A673 (cell line): Measurements from ENCODE around the gene GSTM3. TPM values are rescaled to one million over a fixed set of nuclear protein-coding genes. Genes with fewer than 3 reads are reported as not detected.

Experiments
- BruUV-seq: library from RNA; stranded (reverse); fragments of 400-500 nt; replicated peaks from 2 replicates; lab custom pipeline; 2021; lab: Mats Ljungman, UMichigan
- CTCF ChIA-PET: fragments of 300-600 bp; sonication (Branson Sonifier 250); formaldehyde crosslinking; loops from one replicate; lab custom pipeline; 2022; ENCODE audit warnings: antibody characterized with exemption; lab: Charles Lee
- POLR2A ChIA-PET: fragments of 300-600 bp; sonication (Branson Sonifier 250); formaldehyde crosslinking; loops from one replicate; lab custom pipeline; 2022; ENCODE audit warnings: antibody characterized with exemption; ENCODE audit not compliant: low non-redundant PET; lab: Charles Lee
- DNase-seq: peaks from one replicate; pipeline ENCODE4 v3.0.0-alpha.2; 2015; ENCODE audit warnings: low spot score
- H3K27ac ChIP-seq: fragments of 200-600 bp; sonication (generic); 2 replicates; pipeline ENCODE4 v1.5.1; 2016; ENCODE audit warnings: mixed run types, low read depth, mild to moderate bottlenecking, mixed read lengths, antibody characterized with exemption, low read length; ENCODE audit not compliant: poor library complexity, severe bottlenecking
- H3K27me3 ChIP-seq: fragments of 200-600 bp; sonication (generic); replicated peaks from 2 replicates; pipeline ENCODE4 v1.6.1; 2017; ENCODE audit warnings: mixed run types, low read depth, mild to moderate bottlenecking, mixed read lengths, antibody characterized with exemption, low read length; ENCODE audit not compliant: insufficient read depth, poor library complexity
- H3K36me3 ChIP-seq: fragments of 200-600 bp; sonication (generic); 2 replicates; pipeline ENCODE4 v1.6.1; 2016; ENCODE audit warnings: mixed run types, mild to moderate bottlenecking, mixed read lengths, antibody characterized with exemption, low read length; ENCODE audit not compliant: insufficient read depth, poor library complexity, severe bottlenecking
- H3K4me1 ChIP-seq: fragments of 200-600 bp; sonication (generic); 2 replicates; pipeline ENCODE4 v1.6.1; 2017; ENCODE audit warnings: mixed run types, mild to moderate bottlenecking, mixed read lengths, antibody characterized with exemption, low read length; ENCODE audit not compliant: insufficient read depth, poor library complexity, severe bottlenecking
- H3K4me3 ChIP-seq: fragments of 200-600 bp; sonication (generic); 2 replicates; pipeline ENCODE4 v1.5.1; 2016; ENCODE audit warnings: low read depth, mixed run types, mild to moderate bottlenecking, mixed read lengths, low read length; ENCODE audit not compliant: poor library complexity, severe bottlenecking
- H3K9me3 ChIP-seq: fragments of 200-600 bp; sonication (generic); 2 replicates; pipeline ENCODE4 v1.6.1; 2016; ENCODE audit warnings: mixed run types, low read depth, mild to moderate bottlenecking, mixed read lengths, antibody characterized with exemption, low read length; ENCODE audit not compliant: poor library complexity, severe bottlenecking
- EZH2 ChIP-seq: fragments of 200-600 bp; sonication (generic); IDR thresholded peaks from 2 replicates; pipeline ENCODE4 v1.6.1; 2017; ENCODE audit warnings: borderline replicate concordance, low read depth, mild to moderate bottlenecking, mixed read lengths, antibody characterized with exemption, low read length; ENCODE audit not compliant: poor library complexity, severe bottlenecking
- intact Hi-C: fragments of 100-400 bp; cut with micrococcal nuclease; formaldehyde crosslinking; loops from one replicate; pipeline ENCODE4 v1.10.0; 2022; ENCODE audit not compliant: unreplicated experiment
- total RNA-seq: library from RNA; stranded (reverse); gene quantifications from 2 replicates; pipeline ENCODE4 v1.2.3, GENCODE V29; 2021
- TF ChIP-seq, protein P1 (sequence below): fragments of 300-800, 200-600 bp; sonication (generic); conservative IDR thresholded peaks from 2 replicates; pipeline ENCODE4 v1.5.1; 2017; ENCODE audit warnings: low read depth, mild to moderate bottlenecking, antibody characterized with exemption, low read length, moderate library complexity, mixed read lengths

The GSTM3 gene
- total RNA-seq, 1 experiment from 2014 or later: 72.2 TPM

DNA sequence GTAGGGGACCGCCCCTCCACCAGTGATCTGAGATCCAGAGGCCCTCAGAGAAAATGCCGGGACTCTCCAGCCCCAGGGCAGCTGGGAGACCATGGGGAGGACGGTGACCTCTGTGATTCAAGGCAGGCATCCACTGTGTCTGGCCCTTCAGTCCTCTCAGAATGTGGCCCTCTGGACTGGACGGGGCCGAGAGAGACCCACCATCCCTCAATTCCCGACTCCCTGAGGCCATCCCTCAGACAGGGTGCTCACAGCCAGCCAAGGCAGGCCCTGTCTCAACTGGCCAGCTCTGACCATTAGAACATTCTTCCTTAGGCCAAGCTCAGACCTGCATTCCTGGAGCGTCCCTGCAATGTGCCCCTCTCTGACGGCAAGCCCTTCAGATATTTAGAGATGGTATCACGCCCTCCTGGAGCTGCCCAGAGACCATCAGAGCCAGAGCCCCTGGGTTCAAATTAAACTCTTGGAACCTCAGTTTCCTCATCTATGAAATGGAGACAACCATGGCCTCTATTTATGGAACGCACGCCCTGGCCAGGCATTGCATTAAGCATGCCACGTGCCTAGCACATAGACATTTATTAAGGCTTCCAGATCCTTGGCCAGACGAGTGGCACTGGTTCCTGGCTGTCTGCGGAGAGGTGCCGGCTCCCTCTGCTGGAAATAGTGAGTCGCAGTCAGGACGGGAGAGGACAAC, 32.5 kb upstream of the GSTM3 start:
- Histone ChIP-seq H3K4me1 (peaks cover 7% of the 10 kb centered on the region), H3K9me3 (no peaks in the 10 kb centered on the region), H3K4me3 (no peak overlapping the region), H3K27me3 (no peaks in the 10 kb centered on the region), H3K36me3 (no peaks in the 10 kb centered on the region), H3K27ac (no peak overlapping the region)
- ChIA-PET CTCF (interaction anchor here (0.7 to 3.5 kb wide), 5 partner anchors 124 to 227 kb away, joined by 3 to 36 read pairs (median 6); partner anchors contain the start of gene GNAI3), POLR2A (no interaction called here)
- DNase-seq: peak; percentile 95
- BruUV-seq: no TSS peak
- intact Hi-C loops: loop anchor here (1.0 to 10.0 kb wide), 4 partner anchors 131 to 341 kb away; partner anchors contain the start of gene UBL4B
- TF ChIP-seq, protein P1, sequence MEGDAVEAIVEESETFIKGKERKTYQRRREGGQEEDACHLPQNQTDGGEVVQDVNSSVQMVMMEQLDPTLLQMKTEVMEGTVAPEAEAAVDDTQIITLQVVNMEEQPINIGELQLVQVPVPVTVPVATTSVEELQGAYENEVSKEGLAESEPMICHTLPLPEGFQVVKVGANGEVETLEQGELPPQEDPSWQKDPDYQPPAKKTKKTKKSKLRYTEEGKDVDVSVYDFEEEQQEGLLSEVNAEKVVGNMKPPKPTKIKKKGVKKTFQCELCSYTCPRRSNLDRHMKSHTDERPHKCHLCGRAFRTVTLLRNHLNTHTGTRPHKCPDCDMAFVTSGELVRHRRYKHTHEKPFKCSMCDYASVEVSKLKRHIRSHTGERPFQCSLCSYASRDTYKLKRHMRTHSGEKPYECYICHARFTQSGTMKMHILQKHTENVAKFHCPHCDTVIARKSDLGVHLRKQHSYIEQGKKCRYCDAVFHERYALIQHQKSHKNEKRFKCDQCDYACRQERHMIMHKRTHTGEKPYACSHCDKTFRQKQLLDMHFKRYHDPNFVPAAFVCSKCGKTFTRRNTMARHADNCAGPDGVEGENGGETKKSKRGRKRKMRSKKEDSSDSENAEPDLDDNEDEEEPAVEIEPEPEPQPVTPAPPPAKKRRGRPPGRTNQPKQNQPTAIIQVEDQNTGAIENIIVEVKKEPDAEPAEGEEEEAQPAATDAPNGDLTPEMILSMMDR: peak; percentile 97
- TF ChIP-seq EZH2: no peak

DNA sequence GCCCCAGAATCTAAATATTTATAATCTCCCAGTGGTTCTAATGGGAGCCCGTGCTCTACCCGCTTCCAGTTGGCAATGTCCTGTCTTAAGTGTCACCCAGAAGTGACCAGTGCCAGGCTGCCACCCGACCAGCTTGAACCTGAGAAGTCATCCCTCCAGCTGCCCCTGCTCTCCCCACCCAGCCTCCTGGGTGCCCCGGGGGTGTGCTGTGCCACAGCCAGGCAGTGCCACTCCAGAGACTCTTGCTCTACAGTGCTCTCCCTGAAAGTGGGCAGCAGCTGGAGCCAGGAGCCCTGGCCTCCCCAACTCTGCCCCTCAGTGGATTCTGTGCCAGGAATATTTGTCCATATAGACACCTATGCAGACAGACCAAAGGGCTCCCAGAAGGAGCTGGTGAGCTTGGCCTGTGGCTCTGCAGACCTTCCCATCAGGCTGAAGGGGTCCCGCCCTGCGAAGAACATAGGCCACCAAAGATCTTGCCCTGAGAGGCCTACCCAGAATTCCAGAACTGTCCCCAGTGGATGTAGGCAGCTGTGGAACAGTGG, 31.9 kb upstream of the GSTM3 start:
- intact Hi-C loops: loop anchor here (1.0 to 10.0 kb wide), 4 partner anchors 130 to 342 kb away; partner anchors contain the start of gene UBL4B
- no peaks in the 10 kb centered on the region for H3K9me3 ChIP-seq
- TF ChIP-seq, protein P1: no peak
- no peak for TF ChIP-seq EZH2
- no peaks in the 10 kb centered on the region for H3K27me3 ChIP-seq
- H3K27ac ChIP-seq: no peak overlapping the region
- H3K4me3 ChIP-seq: no peak overlapping the region
- POLR2A ChIA-PET: no interaction called here
- CTCF ChIA-PET: interaction anchor here (0.7 to 3.5 kb wide), 4 partner anchors 123 to 227 kb away, joined by 3 to 23 read pairs (median 6); partner anchors contain the start of gene GNAI3
- DNase-seq: no peak
- no TSS peak for BruUV-seq
- H3K36me3 ChIP-seq: no peaks in the 10 kb centered on the region
- peaks cover 7% of the 10 kb centered on the region for H3K4me1 ChIP-seq

DNA sequence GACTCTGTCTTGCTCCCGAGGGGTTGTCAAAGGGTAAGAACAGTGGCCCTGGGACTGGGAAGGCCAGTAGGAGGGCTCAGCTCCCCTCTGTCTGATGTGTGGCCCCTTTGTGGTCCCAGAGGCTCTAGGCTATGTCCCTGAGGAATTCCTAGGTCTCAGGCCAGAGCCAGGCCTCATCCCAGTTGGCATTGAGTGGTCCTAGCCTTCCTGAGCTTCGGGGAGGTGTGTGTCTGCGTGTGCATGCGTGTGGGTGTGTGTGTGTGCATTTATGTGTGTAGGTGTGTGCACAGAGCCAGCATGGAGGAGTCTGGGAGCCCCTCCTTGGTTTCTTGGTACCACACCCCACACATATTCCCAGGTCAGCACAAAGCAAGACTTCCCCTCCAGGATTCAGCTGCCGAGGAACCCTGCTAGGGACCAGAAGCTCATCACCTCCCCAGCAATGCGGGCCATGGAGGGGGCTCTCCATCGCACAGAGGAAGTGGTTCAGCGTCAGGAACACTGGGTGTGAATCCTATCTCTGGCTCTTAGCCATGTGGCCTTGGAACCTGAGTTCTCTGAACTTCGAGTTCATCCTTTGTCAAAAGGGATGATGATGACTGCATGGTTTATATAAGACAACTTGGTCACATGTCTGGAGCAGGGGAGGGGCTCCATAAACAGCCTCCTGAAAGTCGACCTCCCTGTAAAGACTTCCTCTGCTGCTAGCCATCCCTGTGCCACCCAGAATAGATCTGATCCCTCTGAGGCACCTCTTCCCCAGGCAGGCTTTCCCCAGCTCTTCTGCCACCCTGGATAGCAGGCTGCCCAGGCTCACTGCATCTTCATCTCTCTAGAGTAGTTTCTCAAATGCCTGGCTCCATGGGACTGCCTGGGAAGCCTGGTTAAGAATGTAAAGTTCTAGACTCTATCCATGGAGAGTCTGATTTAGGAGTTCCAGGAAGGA, 31.1 kb upstream of the GSTM3 start:
- no peak for DNase-seq

More for the DNA sequence above, 31.1 kb upstream of the GSTM3 start:
- Histone ChIP-seq H3K27me3 (no peaks in the 10 kb centered on the region), H3K36me3 (no peaks in the 10 kb centered on the region), H3K4me3 (no peak overlapping the region), H3K9me3 (no peaks in the 10 kb centered on the region), H3K27ac (no peak overlapping the region), H3K4me1 (peaks cover 7% of the 10 kb centered on the region)
- POLR2A ChIA-PET: no interaction called here
- CTCF ChIA-PET: interaction anchor here (1.4 to 3.5 kb wide), 3 partner anchors 132 to 226 kb away, joined by 6 to 23 read pairs (median 6); no protein-coding TSS in a partner anchor
- no TSS peak for BruUV-seq
- TF ChIP-seq, protein P1: no peak
- no peak for TF ChIP-seq EZH2
- intact Hi-C loops: loop anchor here (5.0 to 10.0 kb wide), 3 partner anchors 130 to 343 kb away; partner anchors contain the start of gene UBL4B
